Smooth muscle cell (in vitro differentiated cells): ENCODE data around the gene PTPN2. TPM values are rescaled to one million over a fixed set of nuclear protein-coding genes. Genes with fewer than 3 reads are reported as not detected.

Source experiments
- DNase-seq: peaks from one replicate; lab custom pipeline; 2025; ENCODE audit not compliant: unreplicated experiment; lab: John Stamatoyannopoulos, UW
- H2AFZ ChIP-seq: fragments of 200-600 bp; sonication (generic); 2 replicates; pipeline ENCODE4 v1.6.0; 2016; ENCODE audit warnings: antibody characterized with exemption, low read depth, mild to moderate bottlenecking
- H3F3A ChIP-seq: fragments of 200-600 bp; sonication (generic); 2 replicates; pipeline ENCODE4 v1.6.0; 2017; ENCODE audit warnings: antibody characterized with exemption, low read depth
- H3K27ac ChIP-seq: fragments of 200-600 bp; sonication (generic); 2 replicates; pipeline ENCODE4 v1.5.1; 2016; ENCODE audit warnings: low read depth, mild to moderate bottlenecking
- H3K27me3 ChIP-seq: fragments of 200-600 bp; sonication (generic); 2 replicates; pipeline ENCODE4 v1.6.1; 2016; ENCODE audit warnings: low read depth, mild to moderate bottlenecking
- H3K36me3 ChIP-seq: fragments of 200-600 bp; sonication (generic); 2 replicates; pipeline ENCODE4 v1.5.1; 2016; ENCODE audit warnings: low read depth
- H3K4me1 ChIP-seq: fragments of 200-600 bp; sonication (generic); 2 replicates; pipeline ENCODE4 v1.5.1; 2016; ENCODE audit warnings: low read depth
- H3K4me2 ChIP-seq: fragments of 200-600 bp; sonication (generic); 2 replicates; pipeline ENCODE4 v1.6.0; 2016; ENCODE audit warnings: mild to moderate bottlenecking
- H3K4me3 ChIP-seq: fragments of 200-600 bp; sonication (generic); 2 replicates; pipeline ENCODE4 v1.5.1; 2016; ENCODE audit warnings: mild to moderate bottlenecking
- H3K79me2 ChIP-seq: fragments of 200-600 bp; sonication (generic); 2 replicates; pipeline ENCODE4 v1.6.0; 2016; ENCODE audit warnings: low read depth, mild to moderate bottlenecking
- H3K9ac ChIP-seq: fragments of 200-600 bp; sonication (generic); 2 replicates; pipeline ENCODE4 v1.6.0; 2016; ENCODE audit warnings: low read depth
- H3K9me3 ChIP-seq: fragments of 200-600 bp; sonication (generic); replicated peaks from 2 replicates; pipeline ENCODE4 v1.5.1; 2016; ENCODE audit warnings: low read depth
- H4K20me1 ChIP-seq: fragments of 200-600 bp; sonication (generic); 2 replicates; pipeline ENCODE4 v1.6.0; 2016; ENCODE audit warnings: low read depth
- WGBS: methylation state at CpG from one replicate; pipeline ENCODE4 v1.1.7; 2016; ENCODE audit warnings: low lambda C conversion rate; 5-methylcytosine and 5-hydroxymethylcytosine counted together
- polyA plus RNA-seq: library from polyadenylated mRNA; unstranded; fragments of >200 nt; fragmentation: Nextera tagmentation; extraction: Ambion mirVana; gene quantifications from 2 replicates; pipeline ENCODE4 v1.2.1, GENCODE V29; 2016
- total RNA-seq: library from RNA; depleted of rRNA; stranded (reverse); fragments of >200 nt; gene quantifications from 2 replicates; pipeline ENCODE4 v1.2.3, GENCODE V29; 2014
- TF ChIP-seq, protein P1 (sequence below): fragments of 200-600 bp; sonication (generic); IDR thresholded peaks from 2 replicates; pipeline ENCODE4 v1.5.1; 2017; ENCODE audit warnings: borderline replicate concordance, mild to moderate bottlenecking, antibody characterized with exemption; ENCODE audit not compliant: insufficient read depth, poor library complexity, severe bottlenecking

Gene PTPN2
- total RNA-seq (23.9 and 48.7 TPM in 2 replicates), polyA plus RNA-seq (17.1 and 20.1 TPM in 2 replicates)

DNA sequence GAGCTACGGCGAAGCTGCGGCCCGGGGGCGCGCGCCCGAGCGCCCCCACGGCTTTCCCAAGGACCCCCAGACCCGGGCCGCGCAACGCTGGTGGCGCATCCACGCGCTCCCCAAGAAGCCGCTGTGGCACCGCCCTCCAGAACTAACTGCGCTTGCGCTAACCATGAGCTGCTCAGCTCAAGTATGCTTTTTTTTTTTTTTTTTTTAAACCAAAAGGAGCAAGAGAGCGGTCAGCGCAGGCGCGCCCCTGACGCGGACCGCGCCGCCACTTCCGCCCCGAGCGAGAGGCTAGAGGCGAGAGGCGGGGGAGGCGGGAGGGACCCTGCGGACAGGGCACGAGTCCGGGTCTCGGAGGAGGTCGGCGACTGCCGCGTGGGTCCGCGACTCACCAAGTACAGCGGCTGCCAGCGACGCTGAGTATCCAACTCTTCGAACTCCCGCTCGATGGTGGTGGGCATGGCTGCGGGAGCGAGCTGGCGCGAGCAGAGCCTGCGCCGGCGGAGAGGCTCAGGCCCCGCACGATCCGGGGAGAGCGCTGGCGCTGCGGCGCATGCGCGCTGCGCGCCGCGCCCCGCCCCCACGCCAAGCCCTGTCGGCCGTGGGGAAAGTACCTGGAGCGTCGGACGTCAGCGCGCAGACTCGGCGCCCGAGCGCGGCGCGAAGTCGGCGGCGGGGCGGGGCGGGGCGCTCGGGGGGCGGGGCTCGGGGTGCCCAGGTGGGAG is at the start of gene PTPN2:
Gene PTPN2, minus strand, starts transcription at position 554 of the 722 bp plus-strand sequence. Its CDS starts 96 bp downstream, at position 458.
- DNase-seq: peak; percentile 95
- 1% methylated on average over 63 of the region's 97 CpGs for WGBS
- H3K9me3 ChIP-seq: no peaks in the 10 kb centered on the region
- H3K79me2 ChIP-seq: peaks cover 44% of the 10 kb centered on the region
- H4K20me1 ChIP-seq: peaks cover 39% of the 10 kb centered on the region
- H3K9ac ChIP-seq: peak within 1 kb of the TSS; percentile 96
- H3K27me3 ChIP-seq: no peaks in the 10 kb centered on the region
- TF ChIP-seq, protein P1, sequence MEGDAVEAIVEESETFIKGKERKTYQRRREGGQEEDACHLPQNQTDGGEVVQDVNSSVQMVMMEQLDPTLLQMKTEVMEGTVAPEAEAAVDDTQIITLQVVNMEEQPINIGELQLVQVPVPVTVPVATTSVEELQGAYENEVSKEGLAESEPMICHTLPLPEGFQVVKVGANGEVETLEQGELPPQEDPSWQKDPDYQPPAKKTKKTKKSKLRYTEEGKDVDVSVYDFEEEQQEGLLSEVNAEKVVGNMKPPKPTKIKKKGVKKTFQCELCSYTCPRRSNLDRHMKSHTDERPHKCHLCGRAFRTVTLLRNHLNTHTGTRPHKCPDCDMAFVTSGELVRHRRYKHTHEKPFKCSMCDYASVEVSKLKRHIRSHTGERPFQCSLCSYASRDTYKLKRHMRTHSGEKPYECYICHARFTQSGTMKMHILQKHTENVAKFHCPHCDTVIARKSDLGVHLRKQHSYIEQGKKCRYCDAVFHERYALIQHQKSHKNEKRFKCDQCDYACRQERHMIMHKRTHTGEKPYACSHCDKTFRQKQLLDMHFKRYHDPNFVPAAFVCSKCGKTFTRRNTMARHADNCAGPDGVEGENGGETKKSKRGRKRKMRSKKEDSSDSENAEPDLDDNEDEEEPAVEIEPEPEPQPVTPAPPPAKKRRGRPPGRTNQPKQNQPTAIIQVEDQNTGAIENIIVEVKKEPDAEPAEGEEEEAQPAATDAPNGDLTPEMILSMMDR: no peak
- H3K36me3 ChIP-seq: no peaks in the 10 kb centered on the region
- H3K4me1 ChIP-seq: peaks cover 18% of the 10 kb centered on the region
- peak within 1 kb of the TSS; percentile 92 for H3K4me2 ChIP-seq
- peak within 1 kb of the TSS; percentile 99 for H3K27ac ChIP-seq
- peak within 1 kb of the TSS; percentile 84 for H3K4me3 ChIP-seq
- peak within 1 kb of the TSS; percentile 81 for H2AFZ ChIP-seq
- peaks cover 7% of the 10 kb centered on the region for H3F3A ChIP-seq

- Histone ChIP-seq H3K27me3 (no peaks in the 10 kb centered on the region), H3K4me2 (no peak overlapping the region), H3K27ac (no peak overlapping the region), H3F3A (no peaks in the 10 kb centered on the region), H2AFZ (no peak overlapping the region), H4K20me1 (no peaks in the 10 kb centered on the region), H3K36me3 (no peaks in the 10 kb centered on the region), H3K4me1 (no peaks in the 10 kb centered on the region), H3K79me2 (no peaks in the 10 kb centered on the region), H3K9ac (no peak overlapping the region), H3K4me3 (no peak overlapping the region), H3K9me3 (no peaks in the 10 kb centered on the region)
- no peak for DNase-seq
- TF ChIP-seq, protein P1: no peak
These were observed 49.3 kb upstream of the PTPN2 start for GRCh38 chr18:12933327-12933726.

- TF ChIP-seq, protein P1: no peak
- no peak for DNase-seq
- Histone ChIP-seq H3K36me3 (no peaks in the 10 kb centered on the region), H3K27ac (no peak overlapping the region), H4K20me1 (no peaks in the 10 kb centered on the region), H3F3A (no peaks in the 10 kb centered on the region), H2AFZ (no peak overlapping the region), H3K9ac (no peak overlapping the region), H3K9me3 (no peaks in the 10 kb centered on the region), H3K4me3 (no peak overlapping the region), H3K4me2 (no peak overlapping the region), H3K79me2 (no peaks in the 10 kb centered on the region), H3K27me3 (no peaks in the 10 kb centered on the region), H3K4me1 (no peaks in the 10 kb centered on the region)
- WGBS: 95% methylated on average over 3 of the region's 3 CpGs
These were observed 46.9 kb upstream of the PTPN2 start for GRCh38 chr18:12930908-12931307.

GRCh38 chr18:12930376-12930775 is 46.3 kb upstream of the PTPN2 start:
- Histone ChIP-seq H3K36me3 (no peaks in the 10 kb centered on the region), H2AFZ (no peak overlapping the region), H3K79me2 (no peaks in the 10 kb centered on the region), H4K20me1 (no peaks in the 10 kb centered on the region), H3K4me1 (no peaks in the 10 kb centered on the region), H3K27me3 (no peaks in the 10 kb centered on the region), H3K27ac (no peak overlapping the region), H3F3A (no peaks in the 10 kb centered on the region), H3K9me3 (no peaks in the 10 kb centered on the region), H3K9ac (no peak overlapping the region), H3K4me2 (no peak overlapping the region), H3K4me3 (no peak overlapping the region)
- TF ChIP-seq, protein P1: no peak
- WGBS: 96% methylated on average over 3 of the region's 3 CpGs
- DNase-seq: no peak
